ENCODE data around the gene TACC3.
"Not testable (repeated sequence)": the region's sequence is repeated elsewhere in the genome, so short reads cannot be mapped to it uniquely, and the experiment has no call there.

The TACC3 gene

DNA sequence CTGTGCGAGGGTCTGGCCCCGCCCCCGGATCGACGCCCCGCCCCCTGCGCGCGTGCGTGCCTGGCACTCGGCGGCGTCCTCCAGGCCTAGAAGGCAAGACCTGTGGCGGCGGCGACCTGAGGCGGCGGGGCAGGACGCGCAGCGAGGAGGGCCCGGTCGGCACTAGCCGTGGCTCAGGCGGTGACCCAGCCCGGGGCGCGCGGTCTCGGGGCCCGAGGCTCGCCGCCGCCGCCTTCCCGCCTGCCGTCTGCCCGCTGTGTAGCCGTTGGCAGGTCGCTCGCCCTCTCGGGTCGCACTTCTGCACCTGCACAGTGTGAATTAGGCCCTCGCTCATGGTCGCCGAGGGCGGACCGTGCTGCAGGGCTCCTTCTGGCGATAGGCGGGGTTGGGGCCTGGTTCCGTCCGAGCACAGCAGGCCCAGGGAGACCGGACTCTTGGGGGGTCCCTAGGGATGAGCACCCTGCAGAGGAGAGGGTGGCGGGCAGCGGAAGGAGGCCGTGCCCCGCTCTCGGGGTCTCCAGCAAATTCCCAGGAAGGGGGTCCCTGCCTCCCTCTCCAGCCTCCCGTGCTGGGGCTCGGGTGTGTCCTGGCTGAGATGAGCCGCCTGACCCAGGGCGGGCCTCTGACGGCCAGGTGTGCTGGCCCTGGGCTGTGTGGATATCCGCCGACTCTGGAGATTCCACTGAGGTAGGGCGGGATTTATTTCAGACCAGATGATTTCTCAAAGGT, 36.7 kb upstream of the TACC3 start:
- H3K9ac ChIP-seq (ENCODE audit: low read length), result peak overlapping the region; percentile 48

GRCh38 chr4:1685235-1686150, 35.8 kb upstream of the TACC3 start:
- Histone ChIP-seq H3K36me3 (ENCODE audit: control insufficient read depth, insufficient read depth, low read length) (peaks cover 3% of the 10 kb centered on the region), H3K4me1 (ENCODE audit: control insufficient read depth, insufficient read depth, low read length) (peaks cover 15% of the 10 kb centered on the region; the same call in 1 of the 2 replicates), H3K4me3 (ENCODE audit: low read depth, low read length) (peak overlapping the region; percentile 56; the same call in 1 of the 2 replicates), H3K27me3 (ENCODE audit: control insufficient read depth, insufficient read depth, low read length) (peaks cover 17% of the 10 kb centered on the region), H3K27ac (ENCODE audit: low read depth, low read length) (no peak overlapping the region), H3K9me3 (ENCODE audit: control insufficient read depth, insufficient read depth, low read depth, low read length) (0 out of 2 replicates have a peak, but pooled peaks cover 4% of the 10 kb centered on the region), H3K9ac (ENCODE audit: low read length) (no peak overlapping the region)

More for the DNA sequence above, 36.7 kb upstream of the TACC3 start:
- Histone ChIP-seq H3K4me3 (ENCODE audit: low read depth, low read length) (peak overlapping the region; percentile 56), H3K9me3 (ENCODE audit: control insufficient read depth, insufficient read depth, low read depth, low read length) (0 out of 2 replicates have a peak, but pooled peaks cover 4% of the 10 kb centered on the region), H3K27ac (ENCODE audit: low read depth, low read length) (no peak overlapping the region), H3K4me1 (ENCODE audit: control insufficient read depth, insufficient read depth, low read length) (peaks cover 15% of the 10 kb centered on the region; the same call in 1 of the 2 replicates), H3K36me3 (ENCODE audit: control insufficient read depth, insufficient read depth, low read length) (no peaks in the 10 kb centered on the region), H3K27me3 (ENCODE audit: control insufficient read depth, insufficient read depth, low read length) (peaks cover 17% of the 10 kb centered on the region)

DNA sequence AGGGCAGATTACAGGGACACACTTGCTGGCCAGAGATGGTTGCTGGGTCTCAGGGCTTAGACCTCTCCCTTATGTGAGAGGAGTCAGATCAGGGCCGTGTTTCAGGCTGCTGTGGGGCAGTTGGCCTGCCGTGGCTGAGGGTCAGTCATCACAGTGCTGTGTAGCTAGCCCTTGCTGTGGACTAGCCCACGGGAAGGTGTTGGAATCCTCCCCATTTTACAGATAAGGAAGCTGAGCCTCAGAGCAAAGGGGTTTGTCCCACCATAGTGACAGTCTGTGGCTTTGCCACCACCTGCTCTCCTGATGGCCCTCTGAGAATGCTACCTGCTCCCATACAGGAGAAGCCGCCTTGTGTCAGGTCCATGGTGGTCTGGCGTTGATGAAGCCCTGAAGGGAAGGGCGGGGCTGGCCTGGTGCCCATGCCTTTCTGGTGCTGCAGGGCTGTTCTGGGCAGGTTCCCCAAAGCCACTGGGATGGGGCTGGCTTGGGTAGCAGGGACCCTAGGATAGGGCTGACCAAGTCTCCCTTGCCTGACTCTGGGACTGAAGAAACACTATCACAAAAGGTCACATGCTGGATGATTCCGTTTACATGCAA, 34.8 kb upstream of the TACC3 start:
- no peaks in the 10 kb centered on the region for H3K9me3 ChIP-seq (ENCODE audit: control insufficient read depth, insufficient read depth, low read depth, low read length)
- H3K27me3 ChIP-seq (ENCODE audit: control insufficient read depth, insufficient read depth, low read length), result peaks cover 17% of the 10 kb centered on the region
- peaks cover 15% of the 10 kb centered on the region; the same call in 1 of the 2 replicates for H3K4me1 ChIP-seq (ENCODE audit: control insufficient read depth, insufficient read depth, low read length)
- no peak overlapping the region for H3K9ac ChIP-seq (ENCODE audit: low read length)
- no peak overlapping the region for H3K27ac ChIP-seq (ENCODE audit: low read depth, low read length)
- H3K36me3 ChIP-seq (ENCODE audit: control insufficient read depth, insufficient read depth, low read length), result peaks cover 13% of the 10 kb centered on the region
- no peak overlapping the region for H3K4me3 ChIP-seq (ENCODE audit: low read depth, low read length)

GRCh38 chr4:1690698-1691097, 30.6 kb upstream of the TACC3 start:
- H3K4me3 ChIP-seq (ENCODE audit: low read depth, low read length), result no peak overlapping the region
- H3K36me3 ChIP-seq (ENCODE audit: control insufficient read depth, insufficient read depth, low read length), result peaks cover 54% of the 10 kb centered on the region
- H3K27ac ChIP-seq (ENCODE audit: low read depth, low read length), result no peak overlapping the region
- H3K9me3 ChIP-seq (ENCODE audit: control insufficient read depth, insufficient read depth, low read depth, low read length), result no peaks in the 10 kb centered on the region
- no peak overlapping the region for H3K9ac ChIP-seq (ENCODE audit: low read length)
- peaks cover 4% of the 10 kb centered on the region; the same call in 1 of the 2 replicates for H3K4me1 ChIP-seq (ENCODE audit: control insufficient read depth, insufficient read depth, low read length)
- no peaks in the 10 kb centered on the region for H3K27me3 ChIP-seq (ENCODE audit: control insufficient read depth, insufficient read depth, low read length)

DNA sequence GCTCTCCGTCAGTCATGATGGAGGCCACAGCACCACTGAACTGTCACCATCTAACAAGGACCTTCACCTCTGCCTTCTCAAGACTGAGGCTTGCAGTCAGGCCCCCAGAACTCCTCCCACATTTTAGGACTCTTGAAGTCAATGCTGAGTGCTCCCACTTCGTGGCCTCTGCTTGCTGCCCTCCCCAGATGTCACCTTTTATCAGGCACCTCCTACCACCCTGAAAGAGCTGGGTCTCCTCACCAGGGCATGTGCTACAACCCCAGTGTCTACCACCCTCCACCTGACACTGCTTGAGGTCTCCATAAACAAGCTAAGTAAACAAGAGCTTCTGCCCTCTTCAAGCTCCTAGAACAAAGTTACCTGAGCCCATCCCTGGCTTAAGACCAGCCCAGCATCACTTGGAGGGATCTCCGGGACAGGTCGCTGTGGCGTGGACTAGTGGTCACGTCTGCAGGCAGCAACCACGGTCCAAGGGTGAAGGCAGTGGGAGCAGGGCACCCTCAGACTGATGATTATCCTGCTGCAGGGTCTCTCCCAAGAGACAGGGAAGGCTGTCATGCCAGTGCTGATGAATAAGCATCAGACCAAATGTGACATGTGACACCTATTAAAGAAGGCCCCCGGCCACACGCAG, 29.5 kb upstream of the TACC3 start:
- Histone ChIP-seq H3K4me1 (ENCODE audit: control insufficient read depth, insufficient read depth, low read length) (no peaks in the 10 kb centered on the region), H3K4me3 (ENCODE audit: low read depth, low read length) (no peak overlapping the region), H3K27me3 (ENCODE audit: control insufficient read depth, insufficient read depth, low read length) (no peaks in the 10 kb centered on the region), H3K9ac (ENCODE audit: low read length) (no peak overlapping the region), H3K27ac (ENCODE audit: low read depth, low read length) (no peak overlapping the region), H3K9me3 (ENCODE audit: control insufficient read depth, insufficient read depth, low read depth, low read length) (no peaks in the 10 kb centered on the region), H3K36me3 (ENCODE audit: control insufficient read depth, insufficient read depth, low read length) (peaks cover 65% of the 10 kb centered on the region)

- Histone ChIP-seq H3K9ac (ENCODE audit: low read length) (no peak overlapping the region), H3K27me3 (ENCODE audit: control insufficient read depth, insufficient read depth, low read length) (no peaks in the 10 kb centered on the region), H3K9me3 (ENCODE audit: control insufficient read depth, insufficient read depth, low read depth, low read length) (no peaks in the 10 kb centered on the region), H3K4me3 (ENCODE audit: low read depth, low read length) (no peak overlapping the region), H3K36me3 (ENCODE audit: control insufficient read depth, insufficient read depth, low read length) (peaks cover 74% of the 10 kb centered on the region), H3K27ac (ENCODE audit: low read depth, low read length) (no peak overlapping the region), H3K4me1 (ENCODE audit: control insufficient read depth, insufficient read depth, low read length) (no peaks in the 10 kb centered on the region)
Measured at GRCh38 chr4:1693131-1693896, 28.0 kb upstream of the TACC3 start.

DNA sequence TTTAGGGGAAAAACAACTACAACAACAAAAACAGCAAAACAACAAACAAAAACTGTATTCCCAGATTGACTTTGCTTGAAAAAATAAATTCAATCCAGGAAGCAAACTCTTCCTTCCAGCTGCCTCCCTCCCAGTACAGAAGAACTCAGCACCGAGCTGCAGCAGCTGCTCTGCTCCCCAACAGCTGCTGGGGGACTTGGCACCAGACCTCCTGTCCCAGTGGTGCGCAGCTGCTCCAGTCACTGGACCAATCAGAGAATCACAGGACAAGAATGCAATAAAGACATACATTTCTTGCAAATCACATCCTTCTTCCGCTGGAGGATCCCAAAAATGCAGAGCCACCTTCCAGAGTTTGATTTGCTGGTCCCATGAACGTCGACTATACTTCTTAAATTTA, 25.4 kb upstream of the TACC3 start:
- H3K4me3 ChIP-seq (ENCODE audit: low read depth, low read length), result no peak overlapping the region
- H3K4me1 ChIP-seq (ENCODE audit: control insufficient read depth, insufficient read depth, low read length), result no peaks in the 10 kb centered on the region
- no peak overlapping the region for H3K9ac ChIP-seq (ENCODE audit: low read length)
- no peak overlapping the region for H3K27ac ChIP-seq (ENCODE audit: low read depth, low read length)
- H3K9me3 ChIP-seq (ENCODE audit: control insufficient read depth, insufficient read depth, low read depth, low read length), result no peaks in the 10 kb centered on the region
- H3K27me3 ChIP-seq (ENCODE audit: control insufficient read depth, insufficient read depth, low read length), result no peaks in the 10 kb centered on the region
- H3K36me3 ChIP-seq (ENCODE audit: control insufficient read depth, insufficient read depth, low read length), result peaks cover 91% of the 10 kb centered on the region

DNA sequence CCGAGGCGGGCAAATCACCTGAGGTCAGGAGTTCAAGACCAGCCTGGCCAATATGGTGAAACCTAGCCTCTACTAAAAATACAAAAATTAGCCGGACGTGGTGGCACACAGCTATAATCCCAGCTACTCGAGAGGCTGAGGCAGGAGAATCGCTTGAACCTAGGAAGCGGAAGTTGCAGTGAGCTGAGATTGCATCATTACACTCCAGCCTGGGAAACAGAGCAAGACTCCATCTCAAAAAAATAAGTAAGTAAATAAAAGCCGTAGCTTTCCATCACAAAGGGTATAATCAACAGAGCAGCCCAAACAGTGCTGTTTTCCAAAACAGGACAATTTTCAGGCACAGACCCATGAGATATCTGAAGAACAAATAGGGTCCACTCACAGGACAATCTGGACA, 19.6 kb upstream of the TACC3 start:
- peaks cover 88% of the 10 kb centered on the region for H3K36me3 ChIP-seq (ENCODE audit: control insufficient read depth, insufficient read depth, low read length)
- H3K27ac ChIP-seq (ENCODE audit: low read depth, low read length), result not testable (repeated sequence)

GRCh38 chr4:1703867-1704266, 17.5 kb upstream of the TACC3 start:
- Histone ChIP-seq H3K4me1 (ENCODE audit: control insufficient read depth, insufficient read depth, low read length) (no peaks in the 10 kb centered on the region), H3K9me3 (ENCODE audit: control insufficient read depth, insufficient read depth, low read depth, low read length) (no peaks in the 10 kb centered on the region), H3K27ac (ENCODE audit: low read depth, low read length) (no peak overlapping the region), H3K27me3 (ENCODE audit: control insufficient read depth, insufficient read depth, low read length) (no peaks in the 10 kb centered on the region), H3K9ac (ENCODE audit: low read length) (no peak overlapping the region), H3K4me3 (ENCODE audit: low read depth, low read length) (no peak overlapping the region), H3K36me3 (ENCODE audit: control insufficient read depth, insufficient read depth, low read length) (peaks cover 76% of the 10 kb centered on the region)

More for the DNA sequence above, 19.6 kb upstream of the TACC3 start:
- not testable (repeated sequence) for H3K9ac ChIP-seq (ENCODE audit: low read length); H3K27me3 ChIP-seq (ENCODE audit: control insufficient read depth, insufficient read depth, low read length); H3K4me1 ChIP-seq (ENCODE audit: control insufficient read depth, insufficient read depth, low read length); H3K4me3 ChIP-seq (ENCODE audit: low read depth, low read length); H3K9me3 ChIP-seq (ENCODE audit: control insufficient read depth, insufficient read depth, low read depth, low read length)

DNA sequence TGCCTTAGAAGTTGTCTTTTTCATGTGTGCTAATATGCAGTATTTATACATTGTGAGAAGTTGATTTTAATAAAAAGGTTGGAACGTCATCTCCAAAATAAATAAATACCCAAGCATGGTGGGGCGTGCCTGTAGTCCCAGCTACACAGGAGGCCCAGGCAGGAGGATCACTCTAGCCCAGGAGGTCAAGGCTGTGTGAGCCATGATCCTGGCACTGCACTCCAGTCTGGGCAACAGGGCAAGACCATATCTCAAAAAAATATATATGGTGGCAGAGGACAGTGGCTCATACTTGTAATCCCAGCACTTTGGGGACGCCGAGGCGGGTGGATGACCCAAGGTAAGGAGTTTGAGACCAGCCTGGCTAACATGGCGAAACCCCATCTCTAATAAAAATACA, 15.6 kb upstream of the TACC3 start:
- H3K9me3 ChIP-seq (ENCODE audit: control insufficient read depth, insufficient read depth, low read depth, low read length), result no peaks in the 10 kb centered on the region
- no peak overlapping the region for H3K9ac ChIP-seq (ENCODE audit: low read length)

More for the DNA sequence above, 15.6 kb upstream of the TACC3 start:
- Histone ChIP-seq H3K36me3 (ENCODE audit: control insufficient read depth, insufficient read depth, low read length) (peaks cover 68% of the 10 kb centered on the region), H3K4me1 (ENCODE audit: control insufficient read depth, insufficient read depth, low read length) (peaks cover 8% of the 10 kb centered on the region; the same call in 1 of the 2 replicates), H3K27me3 (ENCODE audit: control insufficient read depth, insufficient read depth, low read length) (no peaks in the 10 kb centered on the region), H3K4me3 (ENCODE audit: low read depth, low read length) (no peak overlapping the region), H3K27ac (ENCODE audit: low read depth, low read length) (no peak overlapping the region)
